Measurements from ENCODE around the gene GLIS1.
"Not testable (repeated sequence)": the region's sequence is repeated elsewhere in the genome, so short reads cannot be mapped to it uniquely, and the experiment has no call there.

The GLIS1 gene

DNA sequence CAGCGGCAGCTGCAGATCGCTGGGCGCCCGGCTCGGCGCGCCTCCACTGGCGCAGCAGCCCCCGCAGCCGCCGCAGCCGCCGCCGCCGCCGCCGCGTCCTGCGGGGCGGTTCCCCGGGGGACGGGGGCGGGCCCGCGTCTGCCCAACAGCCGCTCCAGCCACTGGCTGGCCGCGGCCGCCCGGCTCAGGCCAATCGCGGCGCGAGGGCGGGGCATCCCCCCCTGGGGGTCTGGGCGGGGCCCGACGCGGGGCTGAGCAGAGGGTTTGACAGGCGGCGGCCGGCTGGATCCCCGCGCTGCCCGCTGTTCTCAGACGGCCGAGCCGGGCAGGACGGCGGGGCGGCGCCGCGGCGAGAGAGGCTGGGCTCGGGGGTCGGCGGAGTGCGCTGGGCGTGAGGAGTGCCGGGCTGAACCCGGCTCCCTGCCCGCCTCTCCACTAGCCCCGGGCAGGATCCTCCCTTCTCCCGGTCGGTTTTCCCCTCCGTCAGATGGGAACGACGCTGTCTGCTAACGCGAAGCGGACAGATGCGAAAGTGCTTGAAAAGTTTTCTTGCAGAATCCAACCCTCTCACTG is at the start of gene GLIS1:
Gene GLIS1, minus strand, starts transcription at position 56 of the 573 bp plus-strand sequence. CDS start 1,100 bp downstream, outside the sequence.
- no peak for DNase-seq (ENCODE audit: low read depth in 2 of 2, low spot score in 1 of 2)

DNA sequence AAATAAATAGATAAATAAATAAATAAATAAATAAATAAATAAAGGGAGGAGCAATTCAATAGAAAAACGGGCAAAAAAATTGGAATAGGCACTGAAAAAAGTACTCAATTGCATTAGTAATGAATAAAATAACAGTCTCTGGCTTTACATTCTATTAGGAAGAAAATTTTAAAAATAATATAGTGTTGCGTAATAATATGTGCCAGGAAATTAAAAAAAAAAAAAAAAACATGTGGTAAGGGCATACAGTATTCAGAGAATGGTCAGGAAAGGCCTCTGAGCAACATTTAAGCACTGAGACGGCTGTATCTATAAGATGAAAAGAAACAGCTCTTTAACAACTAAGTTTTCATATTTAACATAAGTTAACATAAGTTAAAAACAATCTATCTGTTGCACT is 48.7 kb upstream of the GLIS1 start:
- DNase-seq (ENCODE audit: low read depth in 2 of 2, low spot score in 1 of 2) = no peak

DNA sequence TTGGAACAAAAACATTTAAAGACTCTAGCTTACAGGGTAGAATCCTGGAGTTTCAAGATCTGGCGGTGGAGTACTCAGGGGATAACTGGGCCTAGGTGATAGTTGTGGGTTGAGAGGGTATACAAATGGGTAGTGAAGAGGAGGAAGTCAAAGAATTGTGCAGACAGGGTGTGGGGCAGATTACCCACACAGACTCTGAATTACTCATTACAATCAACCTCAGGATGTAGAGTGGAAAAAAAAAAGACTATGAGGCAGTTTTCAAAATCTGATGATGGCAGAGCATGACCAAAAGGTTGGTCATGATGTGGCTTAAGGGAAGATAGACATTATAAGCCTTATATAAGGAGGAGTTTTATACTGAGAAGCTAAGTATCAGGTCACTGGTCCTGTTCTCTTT is 44.1 kb upstream of the GLIS1 start:
- DNase-seq (ENCODE audit: low read depth in 2 of 2, low spot score in 1 of 2) = no peak

DNA sequence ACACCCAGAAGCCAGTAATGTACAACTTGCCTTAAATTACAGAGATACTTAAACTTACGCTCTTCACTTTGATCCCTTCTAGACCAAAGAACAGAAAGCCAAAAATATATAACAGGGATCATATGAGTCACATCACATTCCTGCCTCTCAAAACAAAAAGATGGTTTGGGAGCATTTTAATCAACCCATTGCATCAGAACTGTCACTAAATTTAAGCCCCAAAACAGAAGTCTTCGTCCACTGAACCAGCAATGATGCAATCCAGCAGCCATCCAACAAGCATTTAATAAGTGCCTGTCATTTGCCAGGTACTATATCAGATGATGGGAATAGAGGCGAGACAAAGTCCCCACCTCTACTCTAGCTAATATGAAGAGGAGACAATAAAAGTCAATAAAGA is 42.7 kb upstream of the GLIS1 start:
- no peak for DNase-seq (ENCODE audit: low read depth in 2 of 2, low spot score in 1 of 2)

DNA sequence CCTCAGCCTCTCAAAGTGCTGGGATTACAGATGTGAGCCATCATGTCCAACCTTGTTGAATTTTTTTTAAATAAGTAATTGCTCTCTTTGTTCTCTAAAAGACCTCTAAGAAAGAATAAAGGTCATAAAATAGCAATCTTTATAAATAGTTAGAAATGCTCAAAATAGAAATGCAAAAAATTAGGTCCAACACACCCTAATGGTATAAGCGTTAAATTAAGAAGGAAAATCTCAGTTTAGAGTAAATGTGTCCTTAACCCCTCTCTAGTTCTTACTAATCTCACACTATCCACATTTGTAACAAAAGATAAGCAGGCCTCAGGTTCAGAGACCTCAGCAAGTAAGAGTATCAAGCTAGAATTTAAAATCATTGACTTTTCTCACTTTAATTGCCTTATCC is 38.3 kb upstream of the GLIS1 start:
- no peak for DNase-seq (ENCODE audit: low read depth in 2 of 2, low spot score in 1 of 2)

DNA sequence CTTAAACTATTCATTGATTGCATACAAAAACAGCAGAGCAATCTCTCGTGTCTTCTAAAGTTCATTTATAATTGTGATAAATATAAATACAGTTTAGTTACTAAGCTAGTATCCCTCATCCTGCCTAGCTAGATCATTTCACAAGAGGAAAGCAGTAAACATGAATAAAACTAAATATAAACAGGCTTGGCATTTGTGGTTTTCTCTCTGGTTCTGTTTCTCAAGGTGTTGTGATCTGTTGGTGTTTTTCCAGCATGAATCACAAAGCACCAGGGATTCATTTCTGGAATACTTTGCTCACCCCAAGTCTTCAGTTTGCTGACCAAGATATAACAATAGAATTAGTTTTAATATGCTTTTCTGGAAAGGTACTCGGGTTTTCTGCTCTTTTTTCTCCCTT is 32.7 kb upstream of the GLIS1 start:
- DNase-seq (ENCODE audit: low read depth in 2 of 2, low spot score in 1 of 2) = no peak

DNA sequence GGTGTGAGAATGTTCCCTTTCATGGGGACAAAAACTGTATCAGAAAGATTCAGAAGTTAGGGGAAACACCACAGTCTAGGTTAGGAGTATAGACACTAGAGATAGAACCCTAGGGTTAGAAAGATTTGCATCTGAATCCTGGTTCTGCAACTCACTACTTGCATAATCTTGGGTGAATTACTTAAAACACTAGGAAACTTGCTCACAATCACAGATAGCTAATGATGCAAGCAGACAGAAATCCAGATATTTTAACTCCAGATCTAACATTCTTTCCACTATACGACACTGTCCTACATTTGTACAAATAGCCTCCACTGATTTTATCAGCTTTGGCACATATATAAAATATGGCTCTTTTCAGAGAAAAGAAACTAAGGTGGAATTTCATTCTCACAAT is 30.8 kb upstream of the GLIS1 start:
- no peak for DNase-seq (ENCODE audit: low read depth in 2 of 2, low spot score in 1 of 2)

DNA sequence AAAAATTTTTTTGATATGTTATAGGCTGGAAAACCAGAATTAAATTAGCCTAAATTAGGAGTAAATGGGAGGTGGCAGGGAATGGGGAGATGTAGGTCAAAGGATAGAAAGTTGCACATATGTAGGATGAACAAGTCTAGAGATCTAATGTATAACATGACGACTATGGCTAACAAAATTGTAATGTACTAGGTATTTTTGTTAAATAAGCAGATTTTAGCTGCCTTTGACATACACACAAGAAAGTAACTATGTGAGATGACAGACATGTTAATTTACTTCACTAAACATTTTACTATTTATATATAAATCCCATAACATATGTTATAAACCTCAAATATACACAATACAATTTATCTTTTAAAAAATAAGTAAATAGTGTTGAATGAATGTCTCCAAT is 30.2 kb upstream of the GLIS1 start:
- no peak for DNase-seq (ENCODE audit: low read depth in 2 of 2, low spot score in 1 of 2)

DNA sequence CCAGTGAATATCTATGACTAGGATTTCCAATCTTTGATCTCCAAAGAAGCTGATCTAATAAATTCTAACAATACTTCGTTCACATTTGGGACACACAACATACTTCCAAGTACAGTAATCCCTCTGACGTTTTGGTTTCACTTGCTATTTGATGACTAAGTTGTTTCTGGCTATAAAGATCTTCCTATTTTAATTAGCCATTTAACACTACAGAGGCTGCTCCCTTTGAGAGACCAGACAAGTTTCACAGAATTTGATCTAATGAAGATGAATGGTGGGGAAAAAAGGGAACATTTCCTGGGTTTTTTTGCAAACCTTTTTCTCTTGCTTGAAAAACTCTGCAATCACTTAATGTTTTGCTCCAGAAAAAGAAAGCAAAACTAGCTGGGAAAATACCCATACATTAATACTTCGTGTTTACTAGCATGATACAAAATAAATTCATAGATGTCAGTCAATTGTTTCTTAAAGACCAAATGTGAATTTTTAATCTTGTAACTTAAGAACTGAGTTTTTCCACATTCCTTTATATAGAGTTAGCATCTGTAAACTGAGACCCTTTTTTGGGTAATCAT is 28.0 kb upstream of the GLIS1 start:
- no peak for DNase-seq (ENCODE audit: low read depth in 2 of 2, low spot score in 1 of 2)

DNA sequence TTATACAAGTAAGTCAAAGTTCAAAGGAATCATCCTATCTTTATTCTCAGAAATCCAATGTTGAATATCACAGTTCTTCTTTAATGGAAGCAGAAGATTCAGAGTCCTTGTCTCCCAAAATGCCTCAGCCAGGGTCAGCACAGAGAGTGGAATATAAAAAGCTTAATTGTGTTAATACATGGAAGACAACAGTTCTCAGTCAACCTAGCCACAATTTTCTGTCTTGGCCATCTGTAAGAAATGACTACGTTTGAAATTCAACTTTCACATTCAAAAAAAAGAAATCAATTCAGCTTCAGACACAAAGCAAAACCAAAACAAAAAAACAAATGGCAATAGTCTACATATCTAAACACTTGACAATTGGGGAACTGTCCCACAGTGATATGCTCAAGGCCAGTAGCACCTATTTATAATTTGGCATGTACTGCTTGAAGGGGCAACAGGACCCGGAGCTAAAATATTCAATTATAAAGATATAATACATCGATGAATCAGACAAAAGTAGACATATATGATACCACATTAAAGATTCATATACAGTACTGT is 27.3 kb upstream of the GLIS1 start:
- DNase-seq (ENCODE audit: low read depth in 2 of 2, low spot score in 1 of 2) = no peak

DNA sequence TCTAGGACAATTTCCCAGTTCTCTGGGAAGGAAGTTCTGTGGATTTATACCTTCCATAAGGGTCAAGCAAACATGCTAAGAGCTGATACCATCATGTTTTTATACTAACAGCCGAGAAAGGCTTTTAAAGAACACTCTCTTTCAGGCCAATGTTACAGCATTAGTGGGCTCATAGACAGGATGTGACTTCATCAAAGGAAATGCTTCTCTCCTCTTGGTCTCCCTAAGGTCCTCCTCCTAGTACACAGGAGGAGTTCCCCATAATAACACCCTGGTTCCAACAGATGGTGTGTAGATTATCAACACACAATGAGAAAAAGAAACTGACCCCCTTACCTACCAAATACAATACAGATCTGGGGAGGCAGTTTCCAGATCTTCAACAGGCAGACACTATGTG is 26.7 kb upstream of the GLIS1 start:
- DNase-seq (ENCODE audit: low read depth in 2 of 2, low spot score in 1 of 2) = no peak

DNA sequence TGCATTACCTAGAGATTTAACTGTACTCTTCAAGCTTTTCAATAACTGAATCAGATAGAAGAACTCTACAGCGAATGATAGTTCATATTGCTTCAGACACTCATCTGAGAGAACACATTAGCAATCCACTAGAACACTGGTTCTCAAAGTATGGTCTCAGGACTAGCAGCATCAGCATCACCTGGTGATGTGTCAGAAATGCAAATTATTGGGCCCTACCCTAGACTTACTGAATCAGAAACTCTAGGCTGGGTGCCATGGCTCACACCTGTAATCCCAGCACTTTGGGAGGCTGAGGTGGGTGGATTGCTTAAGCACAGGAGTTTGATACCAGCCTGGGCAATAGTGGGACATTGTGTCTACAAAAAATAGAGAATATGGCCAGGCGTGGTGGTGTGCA is 24.9 kb upstream of the GLIS1 start:
- no peak for DNase-seq (ENCODE audit: low read depth in 2 of 2, low spot score in 1 of 2)

DNA sequence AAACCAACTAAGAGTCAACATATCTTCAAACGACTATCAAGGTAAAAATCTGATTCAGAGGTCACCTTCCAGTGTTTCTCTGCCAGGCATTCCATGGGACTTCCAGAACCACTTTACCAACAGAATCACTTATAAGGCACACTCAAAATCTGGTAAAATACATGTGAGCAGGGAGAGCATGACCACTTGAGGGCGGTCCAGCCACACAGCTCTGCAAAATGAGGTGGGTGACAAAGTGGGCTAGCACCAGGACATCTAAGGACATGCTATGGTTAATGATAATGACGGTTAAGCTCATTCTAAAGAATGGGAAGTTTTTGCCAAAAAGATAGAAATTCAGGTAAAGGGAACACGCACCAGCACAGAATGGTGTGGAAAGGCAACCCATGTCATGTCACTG is 24.5 kb upstream of the GLIS1 start:
- DNase-seq (ENCODE audit: low read depth in 2 of 2, low spot score in 1 of 2) = no peak

DNA sequence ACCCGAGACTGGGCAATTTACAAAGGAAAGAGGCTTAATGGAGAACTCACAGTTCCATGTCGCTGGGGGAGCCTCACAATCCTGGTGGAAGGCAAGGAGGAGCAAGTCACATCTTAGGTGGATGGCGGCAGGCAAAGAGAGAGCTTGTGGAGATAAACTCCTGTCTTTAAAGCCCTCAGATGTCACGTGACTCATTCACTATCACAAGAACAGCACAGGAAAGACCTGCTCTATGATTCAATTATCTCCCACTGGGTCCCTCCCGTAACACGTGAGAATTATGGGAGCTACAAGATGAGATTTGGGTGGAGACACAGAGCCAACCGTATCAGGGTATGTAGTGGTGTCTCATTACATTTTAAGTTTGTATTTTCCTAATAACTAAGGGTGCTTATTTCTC is 21.5 kb upstream of the GLIS1 start:
- DNase-seq (ENCODE audit: low read depth in 2 of 2, low spot score in 1 of 2) = not testable (repeated sequence)

DNA sequence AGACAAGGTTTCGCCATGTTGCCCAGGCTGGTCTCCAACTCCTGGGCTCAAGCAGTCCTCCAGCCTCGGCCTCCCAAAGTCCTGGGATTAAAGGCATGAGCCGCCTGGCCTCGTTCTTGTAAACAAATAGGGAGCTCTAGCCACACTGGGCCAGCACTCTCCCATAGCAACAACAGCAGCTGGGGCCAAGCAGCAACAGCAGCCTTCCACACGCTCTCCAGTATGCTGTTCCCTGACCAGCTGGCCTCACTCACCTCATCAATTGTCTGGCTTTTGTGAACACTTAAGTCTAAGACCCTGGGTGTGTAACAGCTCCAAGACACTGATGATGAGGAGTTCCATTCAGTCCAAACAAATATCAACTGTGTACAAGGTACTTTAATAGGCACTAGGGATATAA is 16.9 kb upstream of the GLIS1 start:
- no peak for DNase-seq (ENCODE audit: low read depth in 2 of 2, low spot score in 1 of 2)

DNA sequence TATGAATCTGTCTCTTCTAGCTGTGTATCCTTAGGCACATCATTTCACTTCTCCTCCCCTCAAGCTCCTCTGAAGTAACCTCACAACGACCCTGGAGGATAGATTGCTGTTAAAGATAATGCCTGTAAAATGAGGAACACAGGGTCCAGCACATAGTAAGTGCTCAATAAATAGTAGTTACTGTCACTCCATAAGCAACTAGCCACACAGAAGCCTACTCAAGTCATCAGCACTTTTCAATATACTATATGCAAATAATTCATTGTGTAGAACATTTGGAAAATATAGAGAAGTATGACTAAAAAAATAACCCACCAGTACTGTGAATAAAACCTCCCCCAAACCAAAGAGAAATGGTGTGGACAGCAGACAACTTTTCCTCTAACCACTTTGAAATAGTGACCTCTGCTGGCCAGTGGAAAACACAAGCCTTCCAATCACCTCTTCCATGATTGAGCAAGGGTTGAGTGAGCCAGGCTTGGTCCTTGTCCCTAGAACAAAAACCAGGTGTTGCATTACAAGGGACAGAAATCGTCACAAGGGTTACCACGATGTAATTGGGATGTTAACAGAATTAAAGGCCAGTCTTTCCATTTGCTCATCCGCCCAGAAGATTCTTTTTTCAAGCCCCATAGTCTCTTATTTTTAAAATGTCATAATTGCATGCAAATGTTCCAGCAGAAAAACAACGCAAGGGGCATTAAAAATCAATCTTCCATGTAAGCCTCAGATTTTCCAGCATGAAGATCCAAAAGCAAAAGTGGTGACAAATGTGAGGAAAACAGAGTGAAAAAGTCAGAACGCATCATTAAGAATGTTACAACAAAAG is 15.7 kb upstream of the GLIS1 start:
- DNase-seq (ENCODE audit: low read depth in 2 of 2, low spot score in 1 of 2) = no peak

DNA sequence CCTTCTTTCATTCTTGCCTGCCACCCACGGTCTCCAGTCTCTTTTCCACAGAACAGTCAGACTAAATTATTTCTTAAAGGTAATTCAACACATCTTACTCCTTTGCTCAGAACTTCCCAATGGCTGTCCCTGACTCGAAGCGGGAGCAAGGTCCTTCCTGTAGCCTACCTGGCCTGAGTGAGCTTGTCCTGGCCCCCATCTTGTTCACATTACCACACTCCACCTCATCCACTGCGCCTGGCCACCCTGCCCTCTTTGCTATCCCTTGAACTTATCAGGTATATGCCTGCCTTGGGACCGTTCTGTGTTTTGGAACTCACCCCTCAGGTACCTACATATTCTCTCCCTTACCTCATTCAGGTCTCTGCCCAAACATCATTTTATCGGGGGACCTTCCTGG is 13.3 kb upstream of the GLIS1 start:
- no peak for DNase-seq (ENCODE audit: low read depth in 2 of 2, low spot score in 1 of 2)

DNA sequence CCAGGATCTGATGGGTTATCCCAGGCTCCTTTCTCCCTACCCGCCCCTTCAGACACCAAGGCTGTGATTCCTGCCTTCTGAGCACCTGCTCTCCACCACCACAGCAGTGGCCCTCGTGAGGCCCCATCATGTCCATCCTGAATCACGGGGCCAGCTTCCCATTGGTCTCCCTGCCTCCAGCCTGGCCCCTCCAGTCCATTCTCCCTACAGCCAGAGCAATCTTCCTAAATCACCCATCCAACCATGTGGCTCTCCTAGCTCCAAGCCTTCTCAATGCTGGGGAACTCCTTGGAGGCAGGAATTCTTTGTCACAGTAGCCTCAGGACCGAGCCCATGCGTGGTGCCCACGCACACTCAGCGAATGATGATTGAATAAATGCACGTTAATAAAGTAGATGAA is 8.9 kb upstream of the GLIS1 start:
- DNase-seq (ENCODE audit: low read depth in 2 of 2, low spot score in 1 of 2) = no peak

DNA sequence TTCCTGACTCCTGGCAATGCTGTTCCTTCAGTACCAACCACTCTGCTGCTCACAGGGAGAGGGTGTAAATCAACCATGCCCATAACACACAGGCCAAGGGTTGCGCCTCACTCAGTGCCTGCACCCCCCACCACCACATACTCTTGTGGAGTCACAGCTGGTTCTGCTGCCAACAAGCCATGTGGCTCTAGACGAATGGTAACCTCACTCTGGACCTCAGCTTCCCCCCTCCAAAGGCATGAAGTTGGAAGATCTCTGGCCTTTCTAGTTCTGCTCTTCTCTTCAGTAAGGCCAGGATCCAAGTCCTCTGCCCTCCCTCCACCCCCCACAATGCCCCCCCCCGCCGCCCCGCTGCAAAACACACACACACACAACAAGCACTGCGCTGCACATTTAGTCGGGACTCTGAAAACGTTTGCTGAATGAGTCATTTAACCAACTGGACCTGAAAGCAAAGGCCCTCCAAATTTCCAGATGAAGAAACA is 1.7 kb upstream of the GLIS1 start:
- DNase-seq (ENCODE audit: low read depth in 2 of 2, low spot score in 1 of 2) = no peak

DNA sequence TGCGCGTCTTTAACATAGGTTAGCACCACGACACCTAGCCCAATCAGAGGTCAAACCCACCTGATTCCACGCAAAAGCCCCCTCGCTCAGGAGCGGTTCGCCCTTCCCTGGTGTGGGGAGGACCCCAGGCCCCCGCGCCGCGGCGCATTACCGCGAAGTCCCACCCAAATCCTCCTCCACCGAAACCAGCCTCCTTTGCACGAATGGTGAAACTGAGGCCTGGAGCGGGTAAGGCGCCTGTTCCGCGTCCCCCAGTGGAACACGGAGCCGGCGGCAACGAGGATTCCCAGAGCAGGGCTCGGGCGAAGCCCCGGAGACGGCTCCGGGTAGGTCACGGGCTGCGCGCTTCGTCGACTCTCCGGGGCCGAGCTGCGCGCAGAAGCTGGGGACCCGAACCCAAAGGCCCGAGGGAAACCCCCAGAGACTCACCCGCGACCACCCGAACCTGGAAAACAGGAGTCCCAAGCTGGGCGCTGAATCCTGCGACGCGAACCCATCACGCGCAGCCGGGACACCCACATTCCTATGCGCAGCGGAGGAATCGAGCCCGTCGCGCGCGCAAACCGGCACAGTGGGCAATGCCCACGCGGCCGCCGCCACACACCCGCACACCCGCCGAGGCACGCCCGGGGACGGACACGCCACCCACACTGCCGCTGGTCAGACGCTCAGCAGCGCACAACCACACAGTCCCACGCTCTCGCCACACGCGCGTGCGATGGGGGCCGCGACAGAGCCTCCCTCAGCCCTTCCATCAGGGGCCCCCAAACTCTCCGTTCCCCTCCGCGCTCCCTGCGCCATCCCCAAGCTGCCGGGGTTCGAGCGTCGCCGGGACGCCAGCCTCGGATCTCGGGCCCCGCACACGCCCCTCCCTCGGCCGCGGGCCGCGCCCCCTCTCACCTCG is 507 bp downstream of the GLIS1 start:
- no peak for DNase-seq (ENCODE audit: low read depth in 2 of 2, low spot score in 1 of 2)

DNA sequence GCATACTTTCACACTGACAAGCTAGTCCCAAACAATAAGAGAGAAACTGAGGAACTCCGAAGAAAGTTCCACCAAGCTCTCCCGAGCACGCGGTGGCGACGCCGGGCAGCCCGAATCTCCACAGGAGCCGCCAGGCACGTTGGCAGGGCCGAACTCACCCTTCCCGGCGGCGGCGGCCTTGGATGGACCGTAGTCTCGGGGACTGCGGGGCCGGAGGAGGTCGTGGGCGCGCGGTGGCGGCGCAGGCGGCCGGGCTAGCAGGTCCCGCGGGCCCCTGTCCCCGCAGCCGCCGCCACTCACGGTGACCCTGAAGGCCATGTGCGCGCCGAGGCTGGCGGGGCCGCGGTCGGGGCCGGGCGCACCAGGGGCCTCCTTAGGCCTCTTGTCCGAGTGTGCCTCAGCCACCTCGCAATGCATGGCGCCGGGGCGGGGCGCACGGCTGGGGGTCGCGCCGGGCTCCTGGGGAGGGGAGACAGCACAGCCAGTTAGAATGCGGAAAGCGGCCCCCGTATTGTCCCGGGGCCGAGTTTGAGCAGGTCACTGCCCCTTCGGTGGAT is 1.2 kb downstream of the GLIS1 start:
- DNase-seq (ENCODE audit: low read depth in 2 of 2, low spot score in 1 of 2) = no peak

Data from stimulated activated CD8-positive, alpha-beta memory T cell treated with anti-CD3 and anti-CD28 coated beads, Interleukin-4, amount 100 ng/mL, for 1 hour (primary cell).